SKM-1 (cell line): ENCODE data around the gene SPAG17.

Experiments
- DNase-seq: peaks from one replicate; lab custom pipeline; 2025; ENCODE audit not compliant: unreplicated experiment; lab: John Stamatoyannopoulos, UW

The SPAG17 gene

DNA sequence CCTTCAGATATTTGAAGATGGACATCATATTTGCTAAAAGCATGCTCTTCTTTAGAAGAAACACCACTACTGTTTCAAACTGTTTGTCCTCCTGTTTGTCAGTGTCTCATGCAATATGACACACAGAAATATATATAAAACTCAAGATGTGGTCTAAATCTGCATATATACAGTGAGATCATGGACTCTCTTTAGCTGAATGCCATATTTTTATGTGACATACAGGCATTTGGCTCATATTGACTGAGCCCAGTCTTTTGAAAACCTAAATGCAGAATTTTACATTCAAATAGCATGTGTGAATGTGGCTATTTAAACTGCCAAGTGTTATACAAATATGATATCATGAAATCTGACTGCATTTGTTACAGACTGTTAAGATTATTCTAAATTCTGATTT is 274.0 kb downstream of the SPAG17 start:
- no peak for DNase-seq

DNA sequence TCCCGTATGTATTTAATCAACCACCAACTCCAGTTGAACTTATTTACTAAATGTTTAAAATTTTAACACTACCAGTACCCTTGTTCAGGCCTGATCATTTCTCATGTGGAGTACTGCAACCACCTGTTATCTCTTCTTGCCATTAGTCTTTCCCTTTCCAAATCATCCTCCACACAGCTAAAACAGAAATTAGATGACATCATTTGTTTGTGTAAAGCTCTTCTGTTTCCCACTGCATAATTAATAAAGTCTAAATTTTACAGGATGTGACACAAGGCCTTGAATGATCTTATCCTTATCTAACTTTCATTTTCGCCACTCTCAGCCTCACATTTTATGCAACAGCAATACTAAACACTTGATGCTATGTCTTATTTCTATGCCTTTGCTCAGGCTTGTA is 280.0 kb downstream of the SPAG17 start:
- no peak for DNase-seq

DNA sequence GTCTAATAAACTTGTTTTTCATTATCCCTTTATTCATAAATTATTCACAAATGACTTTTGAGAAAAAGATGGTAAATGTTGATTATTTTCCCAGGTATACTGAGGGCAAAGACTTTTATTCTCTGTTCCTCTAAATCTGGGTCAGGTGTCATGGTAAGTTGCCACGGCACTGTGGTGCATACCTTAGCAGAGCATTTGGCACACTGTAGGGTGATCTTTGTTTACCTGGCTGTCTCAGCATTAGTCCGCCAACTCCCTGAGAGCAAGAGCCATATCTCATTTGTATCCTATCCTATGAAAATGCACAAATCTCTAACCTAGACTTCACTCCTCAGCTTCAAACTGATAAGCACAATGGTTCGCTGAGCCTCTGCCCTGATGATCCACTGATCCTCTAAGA is 280.5 kb downstream of the SPAG17 start:
- no peak for DNase-seq
